ENCODE results near the gene FAM236B. TPM values are rescaled to one million over a fixed set of nuclear protein-coding genes. Genes with fewer than 3 reads are reported as not detected.
"Not testable (repeated sequence)": the region's sequence is repeated elsewhere in the genome, so short reads cannot be mapped to it uniquely, and the experiment has no call there.

Gene FAM236B
- total RNA-seq (not detected in 2 replicates), polyA plus RNA-seq (not detected in 2 replicates), polyA minus RNA-seq (not detected in 2 replicates), Bru-seq, nascent RNA (not detected), BruChase-seq, experiment 1, labeled RNA remaining after a 6-hour chase (not detected), BruChase-seq, experiment 2, labeled RNA remaining after a 2-hour chase (not detected)
- not detected in 2 replicates for polyA plus RNA-seq (2011; cell fraction: cytosol; rRNA removed)
- polyA plus RNA-seq (2011; cell fraction: nucleus; rRNA removed), result not detected in 2 replicates
- not detected in 2 replicates for polyA plus RNA-seq (2012)
- not detected for polyA minus RNA-seq (2011; cell fraction: cytosol; rRNA and poly(A)+ RNA removed)
- polyA minus RNA-seq (2011; cell fraction: nucleus; rRNA and poly(A)+ RNA removed), result not detected in 2 replicates
- long read RNA-seq, result 0 reads

DNA sequence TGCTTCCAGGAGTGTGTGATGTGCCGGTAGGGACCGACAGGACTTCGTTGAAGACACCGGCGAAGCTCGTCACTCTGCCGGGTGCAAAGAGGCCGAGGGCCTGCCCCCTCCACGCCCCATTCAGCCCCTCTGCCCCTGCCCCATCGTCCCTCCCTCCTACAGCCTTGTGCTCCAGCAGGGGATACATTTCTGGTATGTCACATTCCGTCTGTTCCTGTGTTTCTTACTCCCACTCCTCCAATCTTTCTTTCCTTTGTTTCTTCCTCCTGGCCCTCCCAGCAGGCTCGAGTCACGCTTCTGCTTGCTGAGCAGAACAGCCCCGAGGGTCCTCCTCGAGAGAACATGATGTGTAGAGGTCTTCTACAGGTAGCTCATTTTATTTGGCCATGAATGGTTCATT is at the start of gene FAM236B:
FAM236B (minus strand) TSS at position 101 of the 400 bp plus-strand sequence; CDS start at position 1, 100 bp downstream.
- BruUV-seq (replicated peaks); dilution Hi-C loops (cut with MboI; ENCODE audit: extremely low pct_ligation_motif_present, low sequenced_read_pairs): not testable (repeated sequence)

DNA sequence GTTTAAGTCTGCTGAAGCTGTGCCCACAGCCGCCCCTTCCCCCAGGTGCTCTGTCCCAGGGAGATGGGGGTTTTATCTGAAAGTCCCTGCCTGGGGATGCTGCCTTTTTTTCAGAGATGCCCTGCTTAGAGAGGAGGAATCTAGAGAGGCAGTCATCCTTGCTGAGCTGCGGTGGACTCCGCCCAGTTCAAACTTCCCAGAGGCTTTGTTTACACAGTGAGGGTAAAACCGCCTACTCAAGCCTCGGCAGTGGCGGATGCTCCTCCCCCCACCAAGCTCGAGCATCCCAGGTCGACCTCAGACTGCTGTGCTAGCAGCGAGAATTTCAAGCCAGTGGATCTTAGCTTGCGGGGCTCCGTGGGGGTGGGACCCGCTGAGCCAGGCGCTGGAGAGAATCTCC is 48.2 kb upstream of the FAM236B start:
- H3K9ac ChIP-seq (replicated peaks; ENCODE audit: extremely low read depth, insufficient read depth, low read length); H3K9me3 ChIP-seq (replicated peaks; ENCODE audit: control insufficient read depth, insufficient read depth, low read length); H3K9me1 ChIP-seq (replicated peaks; ENCODE audit: control insufficient read depth, extremely low read depth, insufficient read depth, low read length); dilution Hi-C loops (cut with MboI; ENCODE audit: extremely low pct_ligation_motif_present, low sequenced_read_pairs); H3K27ac ChIP-seq (ENCODE audit: insufficient read depth, low read depth, low read length); H2AFZ ChIP-seq (ENCODE audit: low read depth, low read length); BruUV-seq (replicated peaks); H3K27me3 ChIP-seq (ENCODE audit: control insufficient read depth in 2 of 2, insufficient read depth in 2 of 2, low read length in 2 of 2); intact Hi-C loops (cut with micrococcal nuclease); CTCF ChIA-PET; H4K20me1 ChIP-seq (replicated peaks; ENCODE audit: control insufficient read depth, extremely low read depth, insufficient read depth, low read length); H3K4me1 ChIP-seq (ENCODE audit: control insufficient read depth, extremely low read depth, insufficient read depth, low read length); DNase-seq (ENCODE audit: low read depth, low spot score); H3K79me2 ChIP-seq (ENCODE audit: control insufficient read depth, insufficient read depth, low read length); H3K36me3 ChIP-seq (ENCODE audit: control insufficient read depth in 2 of 2, extremely low read depth in 1 of 2, insufficient read depth in 2 of 2, low read length in 2 of 2); H3K4me2 ChIP-seq (ENCODE audit: insufficient read depth, low read length); POLR2A ChIA-PET; H3K4me3 ChIP-seq (replicated peaks in 1 of 3; ENCODE audit: insufficient read depth in 1 of 3, low read depth in 1 of 3, low read length in 3 of 3); FAIRE-seq: not testable (repeated sequence)

More for the DNA sequence above, at the start of gene FAM236B:
- H3K9me1 ChIP-seq (replicated peaks; ENCODE audit: control insufficient read depth, extremely low read depth, insufficient read depth, low read length); FAIRE-seq; H3K9ac ChIP-seq (replicated peaks; ENCODE audit: extremely low read depth, insufficient read depth, low read length); intact Hi-C loops (cut with micrococcal nuclease); CTCF ChIA-PET; H3K27me3 ChIP-seq (ENCODE audit: control insufficient read depth in 2 of 2, insufficient read depth in 2 of 2, low read length in 2 of 2); H3K9me3 ChIP-seq (replicated peaks; ENCODE audit: control insufficient read depth, insufficient read depth, low read length); H4K20me1 ChIP-seq (replicated peaks; ENCODE audit: control insufficient read depth, extremely low read depth, insufficient read depth, low read length); POLR2A ChIA-PET; H2AFZ ChIP-seq (ENCODE audit: low read depth, low read length); H3K27ac ChIP-seq (ENCODE audit: insufficient read depth, low read depth, low read length); H3K4me3 ChIP-seq (replicated peaks in 1 of 3; ENCODE audit: insufficient read depth in 1 of 3, low read depth in 1 of 3, low read length in 3 of 3); DNase-seq (ENCODE audit: low read depth, low spot score); H3K79me2 ChIP-seq (ENCODE audit: control insufficient read depth, insufficient read depth, low read length); H3K4me1 ChIP-seq (ENCODE audit: control insufficient read depth, extremely low read depth, insufficient read depth, low read length); H3K4me2 ChIP-seq (ENCODE audit: insufficient read depth, low read length); H3K36me3 ChIP-seq (ENCODE audit: control insufficient read depth in 2 of 2, extremely low read depth in 1 of 2, insufficient read depth in 2 of 2, low read length in 2 of 2): not testable (repeated sequence)

DNA sequence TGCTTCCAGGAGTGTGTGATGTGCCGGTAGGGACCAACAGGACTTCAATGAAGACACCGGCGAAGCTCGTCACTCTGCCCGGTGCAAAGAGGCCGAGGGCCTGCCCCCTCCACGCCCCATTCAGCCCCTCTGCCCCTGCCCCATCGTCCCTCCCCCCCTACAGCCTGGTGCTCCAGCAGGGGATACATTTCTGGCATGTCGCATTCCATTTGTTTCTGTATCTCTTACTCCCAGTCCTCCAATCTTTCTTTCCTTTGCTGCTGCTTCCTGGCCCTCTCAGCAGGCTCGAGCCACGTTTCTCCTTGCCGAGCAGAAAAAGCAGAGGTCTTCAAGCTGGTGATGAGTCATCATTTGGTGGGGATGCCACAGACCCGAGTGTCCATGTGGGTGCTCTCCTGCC is 25.6 kb upstream of the FAM236B start, which contains the start of gene FAM236D:
FAM236D (minus strand) TSS at position 101 of the 400 bp plus-strand sequence; CDS start at position 1, 100 bp downstream.
- BruUV-seq (replicated peaks); H3K4me2 ChIP-seq (ENCODE audit: insufficient read depth, low read length); DNase-seq (ENCODE audit: low read depth, low spot score); H3K9ac ChIP-seq (replicated peaks; ENCODE audit: extremely low read depth, insufficient read depth, low read length); H3K36me3 ChIP-seq (ENCODE audit: control insufficient read depth in 2 of 2, extremely low read depth in 1 of 2, insufficient read depth in 2 of 2, low read length in 2 of 2); H3K4me3 ChIP-seq (replicated peaks in 1 of 3; ENCODE audit: insufficient read depth in 1 of 3, low read depth in 1 of 3, low read length in 3 of 3); CTCF ChIA-PET; H3K9me1 ChIP-seq (replicated peaks; ENCODE audit: control insufficient read depth, extremely low read depth, insufficient read depth, low read length); H3K4me1 ChIP-seq (ENCODE audit: control insufficient read depth, extremely low read depth, insufficient read depth, low read length); H3K9me3 ChIP-seq (replicated peaks; ENCODE audit: control insufficient read depth, insufficient read depth, low read length); H4K20me1 ChIP-seq (replicated peaks; ENCODE audit: control insufficient read depth, extremely low read depth, insufficient read depth, low read length); H3K27me3 ChIP-seq (ENCODE audit: control insufficient read depth in 2 of 2, insufficient read depth in 2 of 2, low read length in 2 of 2); intact Hi-C loops (cut with micrococcal nuclease); H3K27ac ChIP-seq (ENCODE audit: insufficient read depth, low read depth, low read length); H3K79me2 ChIP-seq (ENCODE audit: control insufficient read depth, insufficient read depth, low read length); H2AFZ ChIP-seq (ENCODE audit: low read depth, low read length); dilution Hi-C loops (cut with MboI; ENCODE audit: extremely low pct_ligation_motif_present, low sequenced_read_pairs); POLR2A ChIA-PET; FAIRE-seq: not testable (repeated sequence)

DNA sequence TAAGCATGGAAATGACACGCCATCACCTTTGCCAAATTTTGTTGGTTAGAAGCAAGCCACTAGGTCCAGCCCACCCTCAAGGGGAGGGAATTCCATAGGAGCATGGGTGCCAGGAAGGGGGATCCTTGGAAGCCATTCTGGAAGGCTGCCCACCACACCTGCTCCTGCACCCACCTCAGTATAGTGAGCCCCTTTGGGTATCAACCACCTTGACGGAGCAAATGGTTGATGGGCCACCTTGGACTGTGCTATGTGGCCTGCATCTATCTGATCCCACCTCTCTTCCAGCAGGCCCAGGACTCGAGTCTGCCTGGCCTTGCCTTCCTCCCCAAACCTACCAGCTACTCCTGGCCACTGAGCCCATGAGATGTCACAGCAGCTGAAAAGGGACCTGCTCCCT is 7.9 kb upstream of the FAM236B start:
- H3K4me3 ChIP-seq (replicated peaks in 1 of 3; ENCODE audit: insufficient read depth in 1 of 3, low read depth in 1 of 3, low read length in 3 of 3); H3K27me3 ChIP-seq (ENCODE audit: control insufficient read depth in 2 of 2, insufficient read depth in 2 of 2, low read length in 2 of 2); H3K79me2 ChIP-seq (ENCODE audit: control insufficient read depth, insufficient read depth, low read length); H3K27ac ChIP-seq (ENCODE audit: insufficient read depth, low read depth, low read length); H3K9me1 ChIP-seq (replicated peaks; ENCODE audit: control insufficient read depth, extremely low read depth, insufficient read depth, low read length); CTCF ChIA-PET; H3K9ac ChIP-seq (replicated peaks; ENCODE audit: extremely low read depth, insufficient read depth, low read length); H3K9me3 ChIP-seq (replicated peaks; ENCODE audit: control insufficient read depth, insufficient read depth, low read length); intact Hi-C loops (cut with micrococcal nuclease); H3K4me1 ChIP-seq (ENCODE audit: control insufficient read depth, extremely low read depth, insufficient read depth, low read length); FAIRE-seq; dilution Hi-C loops (cut with MboI; ENCODE audit: extremely low pct_ligation_motif_present, low sequenced_read_pairs); H2AFZ ChIP-seq (ENCODE audit: low read depth, low read length); BruUV-seq (replicated peaks); DNase-seq (ENCODE audit: low read depth, low spot score); H4K20me1 ChIP-seq (replicated peaks; ENCODE audit: control insufficient read depth, extremely low read depth, insufficient read depth, low read length); POLR2A ChIA-PET; H3K4me2 ChIP-seq (ENCODE audit: insufficient read depth, low read length); H3K36me3 ChIP-seq (ENCODE audit: control insufficient read depth in 2 of 2, extremely low read depth in 1 of 2, insufficient read depth in 2 of 2, low read length in 2 of 2): not testable (repeated sequence)
